GM18498 (cell line): ENCODE data around the gene DERA.
"Not testable (repeated sequence)": the region's sequence is repeated elsewhere in the genome, so short reads cannot be mapped to it uniquely, and the experiment has no call there.

ENCODE experiments used
- ATAC-seq: cut with Tn5 transposase; IDR thresholded peaks from one replicate; pipeline ENCODE4 v1.9.1; 2021; ENCODE audit warnings: mild to moderate bottlenecking, moderate library complexity; ENCODE audit not compliant: unreplicated experiment

Gene DERA

DNA sequence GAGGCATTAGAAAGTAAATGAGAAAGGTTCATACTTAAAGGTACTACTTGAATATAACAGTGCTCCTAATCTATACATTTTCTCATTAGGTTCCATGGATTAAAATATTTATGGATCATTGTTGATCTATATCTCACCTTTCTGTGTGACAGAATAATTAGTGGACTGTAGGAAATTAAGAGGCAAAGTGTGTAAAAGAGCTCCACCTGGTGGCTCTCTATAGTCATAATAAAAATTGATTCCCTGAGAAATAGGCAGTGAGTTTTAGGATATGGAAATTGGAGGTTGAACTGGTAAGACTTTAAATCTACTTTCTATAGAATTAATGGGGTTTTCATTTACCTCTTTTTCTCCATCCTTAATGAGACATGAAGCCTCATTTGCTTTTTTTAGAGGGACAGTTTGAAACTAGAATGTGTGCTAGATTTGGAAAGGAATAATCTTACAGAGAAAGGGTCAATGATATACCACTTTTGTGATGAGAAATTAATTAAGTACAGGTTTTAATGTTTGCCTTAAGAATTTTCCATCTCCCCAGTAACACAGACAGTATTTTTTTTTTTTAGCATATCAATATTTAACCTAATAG is 11.8 kb upstream of the DERA start:
- ATAC-seq, result peak; percentile 61

DNA sequence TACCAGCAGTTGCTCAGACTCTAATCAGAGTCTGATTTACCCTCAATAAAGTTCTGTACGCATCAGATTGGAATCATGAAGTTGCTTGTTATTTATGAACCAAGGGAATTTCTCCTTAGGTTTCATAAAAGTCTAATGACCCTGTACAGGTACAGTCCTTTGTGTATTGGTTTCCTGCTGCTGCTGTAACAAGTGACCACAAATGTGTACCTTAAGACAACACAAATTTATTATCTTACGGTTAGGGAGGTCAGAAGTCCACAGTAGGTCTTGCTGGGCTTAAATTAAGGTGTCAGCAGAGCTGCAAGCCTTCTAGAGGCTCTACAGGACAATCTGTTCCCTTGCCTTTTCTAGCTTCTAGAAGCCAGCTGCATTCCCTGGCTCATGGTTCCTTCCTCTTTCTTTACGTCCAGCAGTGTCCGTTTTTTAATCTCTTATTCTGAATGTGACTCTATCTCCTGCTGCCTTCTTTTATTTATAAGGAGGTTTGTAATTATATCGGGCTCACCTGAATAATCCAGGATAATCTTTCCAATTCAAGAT is 6.7 kb upstream of the DERA start:
- ATAC-seq, result no peak

DNA sequence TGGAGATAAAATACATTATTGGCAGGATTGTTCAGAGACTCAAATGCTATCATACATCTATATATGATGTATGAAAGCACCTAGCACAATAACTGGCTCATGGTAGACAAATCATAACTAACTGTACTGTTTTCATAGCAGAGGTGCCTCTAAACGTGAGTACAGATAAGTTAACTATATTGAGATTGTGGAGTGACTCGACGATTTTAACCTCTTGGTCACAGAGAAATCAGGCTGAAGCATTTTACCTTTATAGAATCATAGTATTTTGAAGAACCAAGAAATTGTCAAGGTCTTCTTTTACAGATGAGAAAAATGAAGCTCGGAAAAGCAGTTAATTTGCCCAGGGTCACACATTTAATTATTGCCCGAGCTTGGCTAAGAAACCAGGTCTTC is 666 bp upstream of the DERA start:
- no peak for ATAC-seq

DNA sequence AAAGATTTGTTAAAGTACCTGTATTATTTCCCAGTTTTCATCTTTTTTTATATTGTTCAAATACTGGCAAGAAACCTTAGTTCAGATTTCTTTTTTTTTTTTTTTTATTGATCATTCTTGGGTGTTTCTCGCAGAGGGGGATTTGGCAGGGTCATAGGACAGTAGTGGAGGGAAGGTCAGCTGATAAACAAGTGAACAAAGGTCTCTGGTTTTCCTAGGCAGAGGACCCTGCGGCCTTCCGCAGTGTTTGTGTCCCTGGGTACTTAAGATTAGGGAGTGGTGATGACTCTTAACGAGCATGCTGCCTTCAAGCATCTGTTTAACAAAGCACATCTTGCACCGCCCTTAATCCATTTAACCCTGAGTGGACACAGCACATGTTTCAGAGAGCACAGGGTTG is 799 bp downstream of the DERA start:
- ATAC-seq, result not testable (repeated sequence)

DNA sequence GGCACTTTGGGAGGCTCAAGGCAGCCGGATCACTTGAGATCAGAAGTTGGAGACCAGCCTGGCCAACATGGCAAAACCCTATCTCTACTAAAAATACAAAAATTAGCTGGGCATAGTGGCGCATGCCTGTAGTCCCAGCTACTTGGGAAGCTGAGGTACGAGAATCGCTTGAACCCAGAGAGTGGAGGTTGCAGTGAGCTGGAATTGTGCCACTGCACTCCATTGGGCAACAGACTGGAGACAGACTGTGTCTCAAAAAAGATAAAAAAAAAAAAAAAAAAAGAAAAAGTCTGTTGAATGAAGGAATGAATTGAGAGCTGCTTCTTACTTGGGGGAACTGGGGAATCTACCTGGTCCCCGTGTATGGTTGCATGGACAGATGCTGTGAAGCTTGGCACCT is 3.0 kb downstream of the DERA start:
- not testable (repeated sequence) for ATAC-seq

DNA sequence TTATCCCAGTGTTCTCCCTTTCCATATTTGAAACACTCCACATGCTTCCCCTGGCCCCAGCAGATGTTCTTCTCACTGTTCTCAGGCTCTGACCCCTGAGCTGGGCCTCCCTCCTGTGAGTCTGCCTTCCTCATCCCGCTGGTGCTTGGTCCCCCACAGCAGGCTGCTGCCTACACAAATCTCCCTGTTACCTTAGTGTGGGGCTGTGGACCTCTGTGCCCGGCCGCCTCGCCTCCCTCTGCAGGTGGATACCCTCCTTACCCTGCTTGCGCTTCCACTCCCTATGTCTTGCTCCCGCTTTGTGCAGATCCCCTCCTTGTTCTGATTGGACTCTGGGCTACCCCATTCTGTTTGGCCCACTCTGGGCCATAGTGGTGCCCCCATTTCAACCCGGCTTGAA is 6.9 kb downstream of the DERA start:
- no peak for ATAC-seq

DNA sequence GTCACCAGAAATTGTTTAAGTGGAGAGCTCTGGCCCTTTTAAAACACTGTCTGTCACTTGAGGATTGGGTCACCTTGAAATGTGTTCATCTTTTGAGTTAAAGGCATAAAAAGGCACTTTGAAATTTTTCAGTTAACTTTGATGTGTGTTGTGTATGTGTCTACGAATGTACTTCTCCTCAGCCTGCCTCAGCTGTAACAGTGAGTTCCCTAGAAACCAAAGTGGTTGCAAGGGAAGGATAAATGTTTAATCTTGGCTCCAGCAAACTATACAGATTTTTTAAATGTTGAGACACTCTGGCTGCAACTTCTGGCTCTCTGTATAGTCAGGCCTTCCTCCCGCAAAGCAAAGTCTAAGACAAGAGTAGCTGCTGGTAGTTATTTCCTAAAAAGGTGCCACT is 8.3 kb downstream of the DERA start:
- ATAC-seq, result no peak

DNA sequence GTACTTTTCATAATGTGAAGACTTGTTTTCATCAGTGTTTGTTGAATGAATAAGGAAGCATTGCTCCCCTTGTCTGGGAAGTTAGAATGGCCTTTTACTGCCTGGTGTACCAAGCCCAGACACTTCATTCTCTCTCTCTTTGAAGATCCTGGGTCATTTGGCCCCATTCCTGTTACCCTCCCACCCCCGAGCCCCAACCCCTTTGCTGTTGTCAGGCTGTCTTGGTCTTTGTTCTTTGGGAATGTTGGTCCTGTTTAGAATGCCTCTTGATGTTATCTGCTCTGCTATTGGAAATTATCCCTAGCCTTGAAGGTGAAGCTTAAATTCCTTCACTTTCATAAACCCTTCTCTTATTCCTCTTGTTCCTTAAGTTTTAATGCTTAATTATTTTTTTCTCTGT is 13.8 kb downstream of the DERA start:
- ATAC-seq, result no peak

DNA sequence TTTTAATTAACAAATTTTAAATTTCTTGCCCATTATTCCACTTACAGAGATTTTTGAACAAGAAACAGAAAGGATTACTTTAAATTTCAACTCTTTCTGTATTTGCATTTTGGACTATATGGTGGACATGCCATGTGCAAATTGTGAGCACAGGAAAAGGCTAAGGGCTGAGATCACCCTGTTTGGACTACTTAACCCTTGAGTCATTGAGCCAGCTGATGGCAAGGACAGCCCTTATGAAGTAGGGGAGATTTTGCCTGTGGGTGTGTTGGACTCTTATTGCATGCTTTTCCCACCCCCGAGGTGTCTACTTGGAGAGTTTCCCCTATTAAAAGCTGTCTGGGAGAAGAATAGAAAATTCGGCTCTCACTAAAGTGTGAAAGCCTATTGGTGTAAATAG is 17.2 kb downstream of the DERA start:
- no peak for ATAC-seq

DNA sequence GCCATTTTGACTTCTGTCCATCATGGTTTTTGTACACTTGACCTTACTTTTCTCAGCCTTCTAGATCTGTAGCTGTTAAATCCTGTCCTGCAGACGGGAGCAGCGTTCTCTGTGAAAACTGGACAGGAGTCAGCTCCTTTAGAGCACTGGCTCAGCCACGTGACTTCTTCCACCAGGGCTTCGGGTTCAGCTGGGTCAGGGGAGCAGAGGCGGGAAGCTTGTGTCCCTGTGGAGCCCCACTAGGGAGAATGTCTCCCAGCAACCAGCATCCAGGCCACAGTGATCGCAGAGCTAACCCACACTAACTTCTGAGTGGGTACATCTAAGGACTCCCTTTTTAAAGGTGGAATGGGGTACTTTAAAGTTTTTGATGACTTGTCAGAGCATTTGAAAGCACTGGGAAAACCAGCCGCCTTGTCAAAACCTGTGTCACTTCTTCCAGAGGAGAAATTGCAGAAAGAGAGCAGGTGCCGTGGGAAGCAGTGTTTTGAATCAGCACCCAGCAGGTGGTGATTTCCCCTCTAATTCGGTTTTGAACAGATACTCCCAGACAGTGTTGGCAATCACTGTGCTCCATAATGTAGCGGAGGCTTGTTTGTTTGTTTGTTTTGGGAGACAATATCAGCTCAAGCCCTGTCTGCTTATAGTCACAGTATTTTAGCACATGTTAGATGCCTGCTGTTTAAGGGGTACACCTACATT is 17.9 kb downstream of the DERA start:
- no peak for ATAC-seq

DNA sequence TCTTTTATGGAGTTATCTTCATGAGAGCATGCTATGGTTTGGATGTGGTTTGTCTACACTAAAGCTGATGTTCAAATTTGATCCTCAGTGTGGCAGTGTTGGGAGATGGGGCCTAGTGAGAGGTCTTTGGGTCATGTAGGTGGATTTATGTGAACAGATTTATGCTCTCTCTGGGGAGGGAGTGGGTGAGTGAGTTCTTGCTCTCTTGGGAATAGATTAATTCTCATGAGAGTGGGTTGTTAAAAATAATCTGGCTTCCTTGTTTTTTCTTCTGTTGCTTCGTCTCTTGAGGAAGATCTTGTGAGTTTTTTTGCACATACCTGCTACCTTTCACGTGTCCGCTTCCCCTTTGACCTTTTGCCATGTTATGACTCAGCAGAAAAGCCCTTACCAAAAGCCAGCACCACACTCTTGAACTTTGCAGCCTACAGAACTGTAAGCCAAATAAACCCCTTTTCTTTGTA is 20.5 kb downstream of the DERA start:
- ATAC-seq, result peak; percentile 69

DNA sequence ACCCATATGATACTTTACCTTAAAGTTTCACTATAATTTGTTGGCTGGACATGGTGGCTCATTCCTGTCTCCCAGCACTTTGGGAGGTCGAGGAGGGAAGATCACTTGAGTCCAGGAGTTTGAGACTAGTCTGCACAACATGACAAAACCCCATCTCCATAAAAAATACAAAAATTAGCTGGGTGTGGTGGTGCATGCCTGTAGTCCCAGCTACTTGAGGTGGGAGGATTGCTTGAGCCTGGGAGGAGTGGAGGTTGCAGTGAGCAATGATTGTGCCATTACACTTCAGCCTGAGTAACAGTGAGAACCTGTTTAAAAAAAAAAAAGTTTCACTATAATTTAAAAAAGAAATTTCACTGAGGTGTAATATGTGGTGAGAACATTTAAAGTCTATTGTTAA is 21.2 kb downstream of the DERA start:
- ATAC-seq, result no peak

DNA sequence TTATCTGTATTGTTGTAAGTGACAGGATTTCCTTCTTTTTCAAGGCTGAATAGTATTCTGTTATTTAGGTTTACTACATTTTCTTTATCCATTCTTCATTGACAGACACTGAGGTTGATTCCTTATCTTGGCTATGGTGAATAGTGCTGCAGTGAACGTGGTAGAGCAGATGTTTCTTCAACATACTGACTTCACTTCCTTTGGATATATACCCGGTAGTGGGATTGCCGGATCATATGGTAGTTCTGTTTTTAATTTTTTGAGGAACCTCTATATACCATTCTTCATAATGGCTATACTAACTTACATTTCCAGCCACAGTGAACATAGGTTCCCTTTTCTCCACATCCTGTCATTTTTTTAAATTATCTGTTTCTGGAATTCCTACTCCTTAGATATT is 21.8 kb downstream of the DERA start:
- no peak for ATAC-seq

DNA sequence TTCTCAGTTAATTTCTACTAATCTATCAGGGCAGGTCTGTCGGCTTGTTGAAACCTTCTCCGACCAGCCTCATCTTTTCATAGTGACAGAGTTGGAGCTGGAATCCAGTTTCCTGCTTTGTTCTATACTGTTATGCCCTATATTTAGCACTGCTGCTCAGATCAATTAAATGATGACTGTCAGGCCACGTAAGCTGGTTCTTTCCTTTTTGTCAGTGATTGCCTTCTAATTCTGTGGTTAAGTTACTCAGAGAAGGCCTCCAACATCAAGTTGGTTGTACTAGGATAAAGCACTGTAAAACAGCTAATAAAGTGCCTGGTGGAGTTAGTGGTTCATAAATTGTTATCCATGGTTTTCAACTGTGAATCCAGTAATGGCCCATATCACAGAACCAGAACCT is 22.6 kb downstream of the DERA start:
- ATAC-seq, result no peak

DNA sequence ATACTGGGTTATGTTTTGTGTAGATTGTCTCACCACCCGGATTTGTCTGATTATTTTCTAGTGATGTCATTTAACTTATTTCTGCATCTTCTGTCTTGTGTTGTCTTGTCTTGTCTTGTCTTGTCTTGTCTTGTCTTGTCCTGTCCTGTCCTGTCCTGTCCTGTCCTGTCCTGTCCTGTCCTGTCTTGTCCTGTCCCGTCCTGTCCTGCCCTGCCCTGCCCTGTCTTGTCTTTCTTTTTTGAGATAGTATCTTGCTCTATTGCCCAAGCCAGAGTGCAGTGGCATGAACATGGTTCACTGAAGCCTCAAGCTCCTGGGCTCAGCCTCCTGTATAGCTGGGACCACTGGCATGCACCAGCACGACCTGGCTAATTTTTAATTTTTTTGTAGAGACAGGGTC is 25.6 kb downstream of the DERA start:
- no peak for ATAC-seq

DNA sequence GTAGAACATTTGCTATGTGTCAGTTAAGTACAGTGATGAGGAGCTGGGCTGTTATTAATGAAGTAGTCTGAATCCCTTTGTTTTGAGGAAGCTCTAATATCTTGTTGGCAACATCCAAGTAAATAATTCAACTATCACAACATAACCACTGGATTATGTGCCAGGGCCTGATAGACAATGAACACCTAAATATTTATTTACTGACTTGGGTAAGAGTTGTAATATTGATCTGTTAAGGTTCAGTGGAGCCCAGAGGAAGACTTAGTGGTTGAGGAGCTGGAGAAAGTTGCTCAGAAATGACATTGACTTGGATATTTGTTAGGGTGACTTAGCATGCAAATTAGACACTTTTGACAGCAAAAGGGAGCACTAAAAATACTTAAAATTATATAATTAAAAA is 26.8 kb downstream of the DERA start:
- no peak for ATAC-seq

DNA sequence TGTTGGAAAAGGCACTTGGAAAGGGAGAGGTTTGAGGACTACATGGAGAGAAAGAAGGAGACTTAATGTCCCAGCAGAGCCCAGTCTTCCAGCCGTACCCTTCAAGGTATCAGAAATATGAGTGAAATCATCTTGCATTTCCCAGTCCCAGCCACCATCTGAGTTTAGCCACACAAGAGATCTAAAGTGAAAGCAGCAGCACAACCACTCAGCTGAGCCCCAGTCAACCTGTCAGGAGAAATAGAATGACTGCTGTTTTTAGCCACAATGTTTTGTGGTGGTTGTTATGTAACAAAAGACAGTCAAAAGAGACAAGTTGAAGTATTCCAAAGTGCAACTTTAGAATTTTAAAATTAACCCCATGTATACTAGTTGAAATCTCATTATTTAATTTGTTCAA is 28.0 kb downstream of the DERA start:
- ATAC-seq, result no peak

DNA sequence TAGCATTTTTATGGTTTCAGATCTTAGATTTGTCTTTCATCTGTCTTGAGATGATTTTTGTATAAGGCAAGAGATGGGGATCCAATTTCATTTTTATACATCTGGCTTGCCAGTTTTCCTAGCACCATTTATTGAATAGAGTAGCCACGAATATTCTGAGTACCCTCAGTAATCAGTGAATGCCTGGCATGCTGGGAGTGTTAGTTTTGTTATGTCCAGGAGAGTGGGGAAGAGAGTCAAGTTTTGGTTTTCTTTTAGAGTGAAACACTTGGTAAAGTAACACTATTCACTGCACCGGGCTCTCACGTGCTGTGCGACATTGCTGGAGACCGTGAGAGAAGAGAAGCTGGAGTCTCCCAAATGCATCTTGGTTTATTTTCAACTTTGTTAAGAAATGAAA is 31.3 kb downstream of the DERA start:
- no peak for ATAC-seq

DNA sequence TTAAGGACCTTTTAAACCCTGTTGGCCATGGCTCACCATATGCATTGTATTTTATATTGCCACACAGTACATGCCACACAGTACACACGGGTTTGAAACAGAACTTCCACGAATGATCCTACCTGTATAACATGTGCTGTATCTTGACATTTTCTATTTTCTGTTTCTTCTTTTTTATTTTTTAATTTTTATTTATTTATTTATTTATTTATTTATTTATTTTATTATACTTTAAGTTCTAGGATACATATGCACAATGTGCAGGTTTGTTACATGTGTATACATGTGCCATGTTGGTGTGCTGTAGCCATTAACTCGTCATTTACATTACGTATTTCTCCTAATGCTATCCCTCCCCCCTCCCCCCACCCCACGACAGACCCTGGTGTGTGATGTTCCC is 32.4 kb downstream of the DERA start:
- not testable (repeated sequence) for ATAC-seq

DNA sequence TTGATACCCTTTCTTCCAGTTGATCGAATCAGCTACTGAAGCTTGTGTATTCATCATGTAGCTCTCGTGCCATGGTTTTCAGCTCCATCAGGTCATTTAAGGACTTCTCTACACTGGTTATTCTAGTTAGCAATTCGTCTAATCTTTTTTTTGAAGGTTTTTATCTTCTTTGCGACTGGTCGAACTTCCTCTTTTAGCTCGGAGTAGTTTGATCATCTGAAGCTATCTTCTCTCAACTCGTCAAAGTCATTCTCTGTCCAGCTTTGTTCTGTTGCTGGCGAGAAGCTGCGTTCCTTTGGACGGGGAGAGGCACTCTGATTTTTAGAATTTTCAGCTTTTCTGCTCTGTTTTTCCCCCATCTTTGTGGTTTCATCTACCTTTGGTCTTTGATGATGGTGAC is 37.3 kb downstream of the DERA start:
- not testable (repeated sequence) for ATAC-seq

DNA sequence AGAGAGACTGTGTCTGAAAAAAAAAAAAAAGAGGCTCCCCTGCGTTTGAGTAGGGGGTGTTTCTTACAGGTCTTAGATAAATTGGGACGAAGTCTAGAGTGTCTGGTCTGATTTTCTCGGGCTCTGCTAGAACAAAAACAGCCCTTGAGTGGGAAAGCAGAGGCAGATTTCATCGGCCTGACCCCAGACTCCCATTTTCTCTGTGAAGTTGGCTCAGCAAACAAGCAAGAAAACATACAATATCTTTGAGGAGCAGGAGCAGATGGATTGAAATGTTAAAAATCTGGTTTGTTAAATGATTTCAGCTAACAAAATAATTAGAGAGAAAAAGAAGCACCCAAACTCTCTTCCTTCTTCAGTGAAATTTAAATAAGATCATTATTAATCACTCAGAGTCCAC is 44.1 kb downstream of the DERA start:
- no peak for ATAC-seq

DNA sequence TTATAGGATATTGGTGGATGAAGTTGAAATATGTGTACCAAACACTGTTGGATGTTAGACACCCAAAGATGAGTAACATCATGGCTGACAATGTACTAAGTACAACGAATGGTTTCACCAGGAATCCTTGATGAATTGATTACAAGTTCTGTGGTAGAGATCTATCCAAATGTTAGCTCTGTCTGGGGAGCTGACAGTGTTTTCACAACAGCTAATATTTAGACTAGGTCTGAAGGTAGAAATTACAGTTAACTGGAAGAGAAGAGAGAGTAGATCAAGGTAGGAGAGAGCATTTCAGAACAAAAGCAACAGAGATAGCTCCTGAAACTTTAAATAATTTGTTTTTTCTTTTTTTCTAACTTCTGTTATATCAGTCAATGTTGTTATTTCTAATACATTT is 44.9 kb downstream of the DERA start:
- ATAC-seq, result no peak
